PC-9 (cell line): ENCODE results near the gene ATP6V0B. TPM values are rescaled to one million over a fixed set of nuclear protein-coding genes. Genes with fewer than 3 reads are reported as not detected.

Experiments used
- BruUV-seq: library from RNA; stranded (reverse); fragments of 400-500 nt; replicated peaks from 2 replicates; lab custom pipeline; 2021; lab: Mats Ljungman, UMichigan
- CTCF ChIA-PET: fragments of 300-600 bp; sonication (Branson Sonifier 250); formaldehyde crosslinking; loops from one replicate; lab custom pipeline; 2022; ENCODE audit warnings: antibody characterized with exemption; lab: Charles Lee
- POLR2A ChIA-PET: fragments of 300-600 bp; sonication (Branson Sonifier 250); formaldehyde crosslinking; loops from one replicate; lab custom pipeline; 2022; ENCODE audit warnings: antibody characterized with exemption; ENCODE audit not compliant: unreplicated experiment; lab: Charles Lee
- DNase-seq, 2 experiments: peaks; one replicate each; pipeline versions ENCODE4 v3.0.0 to v3.0.0-alpha.2; 2015 to 2022; ENCODE audit warnings: mixed read lengths in 1 of 2
- H2AFZ ChIP-seq: fragments of 200-600 bp; sonication (generic); 2 replicates; pipeline ENCODE4 v1.8.1; 2017; ENCODE audit warnings: antibody characterized with exemption
- H3F3A ChIP-seq: fragments of 200-600 bp; sonication (generic); 2 replicates; pipeline ENCODE4 v1.8.1; 2017; ENCODE audit warnings: antibody characterized with exemption, mild to moderate bottlenecking, low read depth; ENCODE audit not compliant: insufficient read depth
- H3K27ac ChIP-seq: fragments of 200-600 bp; sonication (generic); 2 replicates; pipeline ENCODE4 v1.6.1; 2016; ENCODE audit warnings: mixed run types
- H3K27me3 ChIP-seq: fragments of 200-600 bp; sonication (generic); 2 replicates; pipeline ENCODE4 v1.6.1; 2016; ENCODE audit warnings: low read depth, mixed run types; ENCODE audit not compliant: insufficient read depth
- H3K36me3 ChIP-seq: fragments of 200-600 bp; sonication (generic); 2 replicates; pipeline ENCODE4 v1.6.1; 2016; ENCODE audit warnings: low read depth, mixed run types
- H3K4me1 ChIP-seq: fragments of 200-600 bp; sonication (generic); replicated peaks from 2 replicates; pipeline ENCODE4 v1.6.1; 2016; ENCODE audit warnings: mixed run types; ENCODE audit not compliant: insufficient read depth
- H3K4me2 ChIP-seq: fragments of 200-600 bp; sonication (generic); 2 replicates; pipeline ENCODE4 v1.6.1; 2017; ENCODE audit warnings: mixed run types
- H3K4me3 ChIP-seq: fragments of 200-600 bp; sonication (generic); 2 replicates; pipeline ENCODE4 v1.6.1; 2016; ENCODE audit warnings: mixed run types
- H3K79me2 ChIP-seq: fragments of 200-600 bp; sonication (generic); 2 replicates; pipeline ENCODE4 v1.6.1; 2017; ENCODE audit warnings: low read depth, mixed run types
- H3K9me2 ChIP-seq: fragments of 200-600 bp; sonication (generic); 2 replicates; pipeline ENCODE4 v1.8.1; 2017; ENCODE audit warnings: mild to moderate bottlenecking; ENCODE audit not compliant: insufficient read depth
- H3K9me3 ChIP-seq: fragments of 200-600 bp; sonication (generic); 2 replicates; pipeline ENCODE4 v1.8.1; 2016; ENCODE audit warnings: low read depth; ENCODE audit not compliant: insufficient read depth
- H4K20me1 ChIP-seq: fragments of 200-600 bp; sonication (generic); 2 replicates; pipeline ENCODE4 v1.8.1; 2017; ENCODE audit not compliant: insufficient read depth
- EZH2 ChIP-seq: fragments of 200-600 bp; sonication (generic); IDR thresholded peaks from 2 replicates; pipeline ENCODE4 v1.8.0; 2017; ENCODE audit warnings: antibody characterized with exemption, low read depth
- intact Hi-C: fragments of 100-400 bp; cut with micrococcal nuclease; formaldehyde crosslinking; loops from one replicate; pipeline ENCODE4 v1.10.0; 2022; ENCODE audit not compliant: unreplicated experiment
- total RNA-seq: library from RNA; stranded (reverse); gene quantifications from 2 replicates; pipeline ENCODE4 v1.2.3, GENCODE V29; 2021
- TF ChIP-seq, protein P1 (sequence below): fragments of 200-600 bp; sonication (generic); conservative IDR thresholded peaks from 2 replicates; pipeline ENCODE4 v1.6.1; 2017; ENCODE audit warnings: mixed run types, antibody characterized with exemption, mild to moderate bottlenecking, moderate library complexity

Gene ATP6V0B
- total RNA-seq, 1 experiment from 2014 or later, result 125 TPM

DNA sequence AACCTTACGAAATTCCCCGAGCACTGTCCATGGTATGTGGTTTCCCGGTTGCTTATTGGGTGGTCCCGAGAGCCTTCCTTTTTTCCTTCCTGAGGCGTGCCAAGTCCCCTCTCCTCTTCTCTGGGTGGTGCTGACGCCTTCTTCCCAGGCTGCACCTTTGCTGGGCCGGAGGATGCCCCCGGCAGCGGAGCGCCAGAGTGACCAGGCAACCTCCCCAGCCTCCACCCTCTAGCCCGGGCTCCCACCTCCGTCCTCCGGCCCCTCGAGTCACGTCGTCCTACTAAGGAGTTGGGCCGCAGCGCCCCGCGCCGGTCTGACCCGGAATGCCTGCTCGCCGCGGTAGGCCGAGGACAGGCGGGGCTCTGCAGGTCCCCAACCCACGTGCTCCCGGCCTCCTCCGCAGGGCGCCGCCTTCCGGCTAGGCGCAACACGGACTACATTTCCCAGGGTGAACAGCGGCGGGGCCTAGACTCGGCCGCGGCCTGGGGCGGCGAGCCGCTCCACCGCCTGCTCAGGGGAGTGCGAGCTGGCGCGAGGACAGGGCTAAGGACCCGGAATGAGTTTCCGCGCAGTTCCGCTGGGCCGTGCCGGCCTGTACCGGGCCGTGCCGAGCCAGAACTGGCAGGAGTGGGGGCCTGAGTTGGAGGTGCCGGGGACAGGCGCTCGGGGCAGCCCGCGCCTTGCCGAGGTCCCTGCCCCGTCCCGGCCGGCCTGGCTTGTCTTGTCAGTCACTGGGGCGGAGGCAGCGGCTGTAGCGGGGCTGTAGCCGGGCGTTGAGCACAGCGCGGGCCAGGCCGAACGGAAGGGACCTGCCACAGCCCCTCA, 28.3 kb upstream of the ATP6V0B start, which contains the start of gene IPO13:
Gene IPO13, plus strand, starts transcription at position 715 of the 825 bp plus-strand sequence. CDS start 651 bp downstream, outside the sequence.
- intact Hi-C loops, result loop anchor here (1.0 to 2.0 kb wide), 5 partner anchors 23 to 418 kb away; partner anchors contain the start of genes CCDC24 and ST3GAL3
- Histone ChIP-seq H3K9me3 (no peaks in the 10 kb centered on the region), H3F3A (peaks cover 6% of the 10 kb centered on the region; the same call in 1 of the 2 replicates), H3K4me3 (peak within 1 kb of the TSS; percentile 74), H2AFZ (peak within 1 kb of the TSS; percentile 94), H3K4me2 (peak within 1 kb of the TSS; percentile 100), H4K20me1 (no peaks in the 10 kb centered on the region), H3K79me2 (peaks cover 17% of the 10 kb centered on the region; the same call in 1 of the 2 replicates), H3K27ac (peak within 1 kb of the TSS; percentile 75), H3K27me3 (no peaks in the 10 kb centered on the region), H3K36me3 (no peaks in the 10 kb centered on the region), H3K4me1 (peaks cover 26% of the 10 kb centered on the region), H3K9me2 (no peaks in the 10 kb centered on the region)
- TF ChIP-seq, protein P1, sequence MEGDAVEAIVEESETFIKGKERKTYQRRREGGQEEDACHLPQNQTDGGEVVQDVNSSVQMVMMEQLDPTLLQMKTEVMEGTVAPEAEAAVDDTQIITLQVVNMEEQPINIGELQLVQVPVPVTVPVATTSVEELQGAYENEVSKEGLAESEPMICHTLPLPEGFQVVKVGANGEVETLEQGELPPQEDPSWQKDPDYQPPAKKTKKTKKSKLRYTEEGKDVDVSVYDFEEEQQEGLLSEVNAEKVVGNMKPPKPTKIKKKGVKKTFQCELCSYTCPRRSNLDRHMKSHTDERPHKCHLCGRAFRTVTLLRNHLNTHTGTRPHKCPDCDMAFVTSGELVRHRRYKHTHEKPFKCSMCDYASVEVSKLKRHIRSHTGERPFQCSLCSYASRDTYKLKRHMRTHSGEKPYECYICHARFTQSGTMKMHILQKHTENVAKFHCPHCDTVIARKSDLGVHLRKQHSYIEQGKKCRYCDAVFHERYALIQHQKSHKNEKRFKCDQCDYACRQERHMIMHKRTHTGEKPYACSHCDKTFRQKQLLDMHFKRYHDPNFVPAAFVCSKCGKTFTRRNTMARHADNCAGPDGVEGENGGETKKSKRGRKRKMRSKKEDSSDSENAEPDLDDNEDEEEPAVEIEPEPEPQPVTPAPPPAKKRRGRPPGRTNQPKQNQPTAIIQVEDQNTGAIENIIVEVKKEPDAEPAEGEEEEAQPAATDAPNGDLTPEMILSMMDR, result peak; percentile 79
- TF ChIP-seq EZH2, result no peak
- BruUV-seq, result no TSS peak
- ChIA-PET POLR2A (interaction anchor here (0.5 to 1.2 kb wide), 4 partner anchors 23 to 559 kb away, joined by 3 to 38 read pairs (median 6); partner anchors contain the start of genes DPH2 and SLC6A9), CTCF (interaction anchor here (0.5 to 2.8 kb wide), 8 partner anchors 12 to 240 kb away, joined by 3 to 13 read pairs (median 3); partner anchors contain the start of gene ST3GAL3)
- peak; percentile 86 to 98 for DNase-seq

- H3K79me2 ChIP-seq, result peaks cover 17% of the 10 kb centered on the region; the same call in 1 of the 2 replicates
- no peaks in the 10 kb centered on the region for H3K36me3 ChIP-seq
- peak overlapping the region; percentile 74 for H3K4me3 ChIP-seq
- H3K9me3 ChIP-seq, result no peaks in the 10 kb centered on the region
- no peak overlapping the region; the same call in 1 of the 2 replicates for H3K27ac ChIP-seq
- ChIA-PET POLR2A (interaction anchor here (0.5 to 0.9 kb wide), 4 partner anchors 23 to 1781 kb away, joined by 3 to 38 read pairs (median 6); partner anchors contain the start of genes DPH2 and SLC6A9), CTCF (interaction anchor here (0.6 to 2.8 kb wide), 4 partner anchors 101 to 234 kb away, joined by 3 to 13 read pairs (median 3); no protein-coding TSS in a partner anchor)
- H3K9me2 ChIP-seq, result no peaks in the 10 kb centered on the region
- H3K4me2 ChIP-seq, result peak overlapping the region; percentile 100
- H3F3A ChIP-seq, result peaks cover 6% of the 10 kb centered on the region; the same call in 1 of the 2 replicates
- H2AFZ ChIP-seq, result peak overlapping the region; percentile 94
- DNase-seq, result no peak
- no peak for TF ChIP-seq EZH2
- TF ChIP-seq, protein P1, result no peak
- no TSS peak for BruUV-seq
- peaks cover 26% of the 10 kb centered on the region for H3K4me1 ChIP-seq
- no peaks in the 10 kb centered on the region for H4K20me1 ChIP-seq
- no peaks in the 10 kb centered on the region for H3K27me3 ChIP-seq
- intact Hi-C loops, result loop anchor here (2.0 kb wide), 2 partner anchors 44 to 418 kb away; partner anchors contain the start of gene CCDC24
Observed at GRCh38 chr1:43947061-43947873, 27.5 kb upstream of the ATP6V0B start.
